ENCODE data around the gene IPMK. TPM values are rescaled to one million over a fixed set of nuclear protein-coding genes. Genes with fewer than 3 reads are reported as not detected.

Gene IPMK
- total and polyA plus RNA-seq, 2 of the 8 experiments (the other 6 are each of a cell fraction or from before 2014, with no cell fraction given): 1.3 to 7.8 TPM

- no peak overlapping the region for H2BK12ac ChIP-seq (ENCODE audit: low read depth, low read length)
- no peaks in the 10 kb centered on the region for H3K36me3 ChIP-seq (ENCODE audit: control insufficient read depth in 2 of 4, insufficient read depth in 4 of 4, low read length in 3 of 4)
- ChIA-PET POLR2A (ENCODE audit: partially characterized antibody) (no interaction called here), CTCF (ENCODE audit: partially characterized antibody) (interaction anchor here (0.6 to 4.1 kb wide), 14 partner anchors 12 to 816 kb away, joined by 3 to 26 read pairs (median 5); no protein-coding TSS in a partner anchor)
- H3K4ac ChIP-seq (replicated peaks; ENCODE audit: insufficient read length, low read depth, low read length): no peak overlapping the region
- no peak overlapping the region for H3K23ac ChIP-seq (ENCODE audit: insufficient read length)
- H3K27ac ChIP-seq (ENCODE audit: low read depth, low read length): no peak overlapping the region
- peaks cover 0 to 6% (median 1%) of the 10 kb centered on the region in 4 experiments; a peak in 2 of 7 replicates for H3K4me1 ChIP-seq (replicated peaks in 1 of 4; ENCODE audit: control insufficient read depth in 3 of 4, insufficient read depth in 4 of 4, low read length in 3 of 4)
- H3K4me3 ChIP-seq (ENCODE audit: extremely low read depth in 1 of 4, insufficient read depth in 2 of 4, low read depth in 3 of 4, low read length in 4 of 4): no peak overlapping the region
- peak overlapping the region; percentile 91; the same call in 1 of the 2 replicates for H2BK20ac ChIP-seq (ENCODE audit: low read length)
- no peaks in the 10 kb centered on the region for H3K79me2 ChIP-seq (ENCODE audit: control insufficient read depth in 1 of 2, insufficient read depth in 2 of 2, low read length in 2 of 2)
- H2AFZ ChIP-seq (ENCODE audit: low read length): no peak overlapping the region
- H3K18ac ChIP-seq (ENCODE audit: extremely low read depth, low read length): no peak overlapping the region
- H3K79me1 ChIP-seq (ENCODE audit: low read depth, low read length): no peaks in the 10 kb centered on the region
- H2BK120ac ChIP-seq (replicated peaks; ENCODE audit: low read depth, low read length): no peak overlapping the region
- H3K23me2 ChIP-seq (ENCODE audit: low read depth, low read length): no peaks in the 10 kb centered on the region
- DNase-seq (ENCODE audit: low read depth in 1 of 2, low spot score in 2 of 2): no peak
- H3K9me3 ChIP-seq (ENCODE audit: insufficient read depth in 2 of 2, low read depth in 1 of 2, low read length in 1 of 2): no peaks in the 10 kb centered on the region
- FAIRE-seq: no peak
- no peak overlapping the region for H3K14ac ChIP-seq (ENCODE audit: insufficient read length)
- H2BK5ac ChIP-seq (ENCODE audit: low read depth, low read length): no peak overlapping the region
- H3K56ac ChIP-seq (replicated peaks; ENCODE audit: insufficient read length, low read depth, low read length): no peak overlapping the region
- H3K9ac ChIP-seq (replicated peaks in 1 of 4; ENCODE audit: extremely low read depth in 1 of 4, low read depth in 3 of 4, low read length in 3 of 4): no peak overlapping the region
- WGBS, 2 experiments (ENCODE audit: extremely low coverage in 1 of 2, insufficient coverage in 1 of 2, insufficient read length in 1 of 2, insufficient replicate concordance in 2 of 2, low coverage in 1 of 2, low lambda C conversion rate in 2 of 2, missing lambda C conversion rate in 1 of 2): 90% methylated on average over 1 of the region's 1 CpG; no CpG with 5 or more reads in 1 of the 2 experiments
- no peaks in the 10 kb centered on the region for H3K27me3 ChIP-seq (replicated peaks in 1 of 4; ENCODE audit: control insufficient read depth in 3 of 4, extremely low read depth in 1 of 4, insufficient read depth in 3 of 4, low read length in 3 of 4)
- H3K4me2 ChIP-seq (ENCODE audit: insufficient read depth in 1 of 2, low read depth in 2 of 2, low read length in 2 of 2): no peak overlapping the region
- no peak overlapping the region for H4K91ac ChIP-seq (replicated peaks; ENCODE audit: insufficient read length, low read length)
- no peak overlapping the region for H4K5ac ChIP-seq (ENCODE audit: insufficient read length, low read depth, low read length)
- no peak overlapping the region for H4K8ac ChIP-seq (ENCODE audit: extremely low read depth, insufficient read depth, low read length)
- no peak overlapping the region for H2AK5ac ChIP-seq (ENCODE audit: low read depth, low read length)
- H4K20me1 ChIP-seq (replicated peaks in 1 of 2; ENCODE audit: control insufficient read depth in 1 of 2, insufficient read depth in 2 of 2, low read length in 2 of 2): no peaks in the 10 kb centered on the region
- H2BK15ac ChIP-seq (ENCODE audit: low read length): no peak overlapping the region
- no peak for TF ChIP-seq CREB1 (IDR thresholded peaks at IDR 0.05)
- TF ChIP-seq KDM5A (IDR thresholded peaks at IDR 0.05; ENCODE audit: low read length): no peak
- no peak for TF ChIP-seq BACH1 (IDR thresholded peaks at IDR 0.05; ENCODE audit: low read length)
- no peak for TF ChIP-seq CTCF (IDR thresholded peaks at IDR 0.05; ENCODE audit: control extremely low read depth in 1 of 3, insufficient read depth in 1 of 3, low read depth in 1 of 3, low read length in 3 of 3)
- TF ChIP-seq TBP (IDR thresholded peaks at IDR 0.05; ENCODE audit: low read depth, low read length): no peak
- TF ChIP-seq ZNF274 (IDR thresholded peaks at IDR 0.05; ENCODE audit: borderline replicate concordance, extremely low read depth, low read length): no peak
- no peak for TF ChIP-seq BCL11A (IDR thresholded peaks at IDR 0.05; ENCODE audit: low read depth in 2 of 2, low read length in 2 of 2)
Measured at GRCh38 chr10:58153751-58154150, 113.9 kb downstream of the IPMK start.

Measured in H1 (cell line).